ENCODE data around the gene SIX5. TPM values are rescaled to one million over a fixed set of nuclear protein-coding genes. Genes with fewer than 3 reads are reported as not detected.

The SIX5 gene
- total and polyA plus RNA-seq, 9 of the 15 experiments (the other 6 are each of a cell fraction or from before 2014, with no cell fraction given) = 1.4 to 17.2 (median 7.4) TPM; not detected in 2

DNA sequence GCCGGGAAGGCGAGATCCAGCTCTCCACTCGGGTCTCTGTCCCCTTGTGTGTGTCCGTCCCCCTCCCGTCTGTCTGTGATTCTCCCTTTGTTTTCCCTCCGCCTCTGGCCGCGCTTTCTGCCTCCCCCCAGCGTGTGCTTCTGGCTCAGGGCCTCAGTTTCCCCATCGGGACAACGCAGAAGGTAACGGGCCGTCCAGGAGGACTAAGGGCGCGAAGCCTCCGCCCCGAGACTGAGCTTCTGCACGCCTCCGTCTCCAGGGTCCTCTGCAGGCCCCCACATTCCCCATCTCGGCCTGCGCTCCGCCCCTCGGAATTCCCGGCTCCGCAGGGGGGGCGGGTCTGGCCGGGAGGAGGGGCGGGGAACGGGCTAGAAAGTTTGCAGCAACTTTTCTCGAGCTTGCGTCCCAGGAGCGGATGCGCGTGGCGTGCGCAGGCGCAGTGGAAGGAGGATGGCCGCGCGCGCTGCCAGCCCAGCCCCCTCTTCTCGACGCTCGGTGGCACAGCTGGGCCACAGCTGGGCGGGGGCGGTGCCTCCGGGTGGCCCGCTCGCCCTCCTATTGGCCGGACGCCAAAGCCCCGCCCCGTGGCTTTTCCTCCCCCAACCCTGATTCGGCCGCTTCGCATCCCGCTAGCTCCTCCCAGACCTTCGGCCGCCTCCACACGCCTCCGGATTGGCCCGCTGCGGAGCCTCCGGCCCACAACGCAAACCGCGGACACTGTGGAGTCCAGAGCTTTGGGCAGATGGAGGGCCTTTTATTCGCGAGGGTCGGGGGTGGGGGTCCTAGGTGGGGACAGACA is at the start of gene SIX5 (continued):
- TF ChIP-seq, protein P1, sequence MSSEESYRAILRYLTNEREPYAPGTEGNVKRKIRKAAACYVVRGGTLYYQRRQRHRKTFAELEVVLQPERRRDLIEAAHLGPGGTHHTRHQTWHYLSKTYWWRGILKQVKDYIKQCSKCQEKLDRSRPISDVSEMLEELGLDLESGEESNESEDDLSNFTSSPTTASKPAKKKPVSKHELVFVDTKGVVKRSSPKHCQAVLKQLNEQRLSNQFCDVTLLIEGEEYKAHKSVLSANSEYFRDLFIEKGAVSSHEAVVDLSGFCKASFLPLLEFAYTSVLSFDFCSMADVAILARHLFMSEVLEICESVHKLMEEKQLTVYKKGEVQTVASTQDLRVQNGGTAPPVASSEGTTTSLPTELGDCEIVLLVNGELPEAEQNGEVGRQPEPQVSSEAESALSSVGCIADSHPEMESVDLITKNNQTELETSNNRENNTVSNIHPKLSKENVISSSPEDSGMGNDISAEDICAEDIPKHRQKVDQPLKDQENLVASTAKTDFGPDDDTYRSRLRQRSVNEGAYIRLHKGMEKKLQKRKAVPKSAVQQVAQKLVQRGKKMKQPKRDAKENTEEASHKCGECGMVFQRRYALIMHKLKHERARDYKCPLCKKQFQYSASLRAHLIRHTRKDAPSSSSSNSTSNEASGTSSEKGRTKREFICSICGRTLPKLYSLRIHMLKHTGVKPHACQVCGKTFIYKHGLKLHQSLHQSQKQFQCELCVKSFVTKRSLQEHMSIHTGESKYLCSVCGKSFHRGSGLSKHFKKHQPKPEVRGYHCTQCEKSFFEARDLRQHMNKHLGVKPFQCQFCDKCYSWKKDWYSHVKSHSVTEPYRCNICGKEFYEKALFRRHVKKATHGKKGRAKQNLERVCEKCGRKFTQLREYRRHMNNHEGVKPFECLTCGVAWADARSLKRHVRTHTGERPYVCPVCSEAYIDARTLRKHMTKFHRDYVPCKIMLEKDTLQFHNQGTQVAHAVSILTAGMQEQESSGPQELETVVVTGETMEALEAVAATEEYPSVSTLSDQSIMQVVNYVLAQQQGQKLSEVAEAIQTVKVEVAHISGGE (CRISPR knock-in tag; IDR thresholded peaks at IDR 0.05) = no peak
- TF ChIP-seq CBFB (CRISPR knock-in tag; IDR thresholded peaks at IDR 0.05) = no peak
- TF ChIP-seq, protein P2, sequence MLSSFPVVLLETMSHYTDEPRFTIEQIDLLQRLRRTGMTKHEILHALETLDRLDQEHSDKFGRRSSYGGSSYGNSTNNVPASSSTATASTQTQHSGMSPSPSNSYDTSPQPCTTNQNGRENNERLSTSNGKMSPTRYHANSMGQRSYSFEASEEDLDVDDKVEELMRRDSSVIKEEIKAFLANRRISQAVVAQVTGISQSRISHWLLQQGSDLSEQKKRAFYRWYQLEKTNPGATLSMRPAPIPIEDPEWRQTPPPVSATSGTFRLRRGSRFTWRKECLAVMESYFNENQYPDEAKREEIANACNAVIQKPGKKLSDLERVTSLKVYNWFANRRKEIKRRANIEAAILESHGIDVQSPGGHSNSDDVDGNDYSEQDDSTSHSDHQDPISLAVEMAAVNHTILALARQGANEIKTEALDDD (IDR thresholded peaks at IDR 0.05) = no peak
- no peak for TF ChIP-seq TAL1 (IDR thresholded peaks at IDR 0.05)
- no peak for TF ChIP-seq ZNF592 (IDR thresholded peaks at IDR 0.05)
- TF ChIP-seq ZNF583 (CRISPR knock-in tag; IDR thresholded peaks at IDR 0.05) = no peak
- no peak for TF ChIP-seq E4F1 (CRISPR knock-in tag; IDR thresholded peaks at IDR 0.05; ENCODE audit: borderline replicate concordance)
- no peak for TF ChIP-seq ZNF311 (CRISPR knock-in tag; IDR thresholded peaks at IDR 0.05)
- no peak for TF ChIP-seq PTTG1 (tag; IDR thresholded peaks at IDR 0.05; ENCODE audit: low read depth)
- peak; percentile 99 for TF ChIP-seq TAF9B (IDR thresholded peaks at IDR 0.05; ENCODE audit: partially characterized antibody)
- TF ChIP-seq HDGF (IDR thresholded peaks at IDR 0.05) = no peak
- no peak for TF ChIP-seq CSDE1 (IDR thresholded peaks at IDR 0.05)
- TF ChIP-seq ETS2 (tag; IDR thresholded peaks at IDR 0.05; ENCODE audit: borderline replicate concordance, poor library complexity, severe bottlenecking) = no peak
- TF ChIP-seq ZNF431 (CRISPR knock-in tag; IDR thresholded peaks at IDR 0.05) = no peak
- TF ChIP-seq ATF7 (IDR thresholded peaks at IDR 0.05) = peak; percentile 83
- TF ChIP-seq KDM4B (IDR thresholded peaks at IDR 0.05; ENCODE audit: borderline replicate concordance in 2 of 2, low read depth in 1 of 2) = no peak
